Left ventricle myocardium inferior (tissue), 1 donor: ENCODE data around the gene CREB3. TPM values are rescaled to one million over a fixed set of nuclear protein-coding genes. Genes with fewer than 3 reads are reported as not detected.

Experiments
- DNase-seq: peaks from one replicate; pipeline ENCODE4 v3.0.0-alpha.2; 2020
- H3K27ac ChIP-seq: fragments of 200-600 bp; replicated peaks from 2 replicates; pipeline ENCODE4 v1.8.0; 2021
- H3K27me3 ChIP-seq: fragments of 200-600 bp; 2 replicates; pipeline ENCODE4 v1.8.0; 2021; ENCODE audit warnings: low read depth
- H3K36me3 ChIP-seq: fragments of 200-600 bp; 2 replicates; pipeline ENCODE4 v1.8.0; 2021
- H3K4me1 ChIP-seq: fragments of 200-600 bp; 2 replicates; pipeline ENCODE4 v1.8.0; 2021
- H3K4me3 ChIP-seq: fragments of 200-600 bp; 2 replicates; pipeline ENCODE4 v1.8.0; 2021; ENCODE audit warnings: mild to moderate bottlenecking, moderate library complexity
- H3K9me3 ChIP-seq: fragments of 200-600 bp; replicated peaks from 2 replicates; pipeline ENCODE4 v1.8.0; 2021
- intact Hi-C: fragments of 100-400 bp; cut with micrococcal nuclease; formaldehyde crosslinking; loops from one replicate; pipeline ENCODE4 v1.11.0; 2022
- total RNA-seq: library from RNA; stranded (reverse); fragmentation: NEBNext Ultra II Directional; extraction: Animal tissue kit (Norgen Biotek cat#: 25700); gene quantifications from one replicate; pipeline ENCODE4 v1.2.1, GENCODE V29; 2021
- TF ChIP-seq, protein P1 (sequence below): fragments of 200-600 bp; IDR thresholded peaks from 2 replicates; pipeline ENCODE4 v1.8.0; 2021; ENCODE audit warnings: antibody characterized with exemption, mild to moderate bottlenecking, borderline replicate concordance
- donor health status: DM: no; HTN: yes; CAD: no; lungs with severe emphysema.

CREB3 gene
- total RNA-seq, 1 donor from 2014 or later = 20.6 TPM

DNA sequence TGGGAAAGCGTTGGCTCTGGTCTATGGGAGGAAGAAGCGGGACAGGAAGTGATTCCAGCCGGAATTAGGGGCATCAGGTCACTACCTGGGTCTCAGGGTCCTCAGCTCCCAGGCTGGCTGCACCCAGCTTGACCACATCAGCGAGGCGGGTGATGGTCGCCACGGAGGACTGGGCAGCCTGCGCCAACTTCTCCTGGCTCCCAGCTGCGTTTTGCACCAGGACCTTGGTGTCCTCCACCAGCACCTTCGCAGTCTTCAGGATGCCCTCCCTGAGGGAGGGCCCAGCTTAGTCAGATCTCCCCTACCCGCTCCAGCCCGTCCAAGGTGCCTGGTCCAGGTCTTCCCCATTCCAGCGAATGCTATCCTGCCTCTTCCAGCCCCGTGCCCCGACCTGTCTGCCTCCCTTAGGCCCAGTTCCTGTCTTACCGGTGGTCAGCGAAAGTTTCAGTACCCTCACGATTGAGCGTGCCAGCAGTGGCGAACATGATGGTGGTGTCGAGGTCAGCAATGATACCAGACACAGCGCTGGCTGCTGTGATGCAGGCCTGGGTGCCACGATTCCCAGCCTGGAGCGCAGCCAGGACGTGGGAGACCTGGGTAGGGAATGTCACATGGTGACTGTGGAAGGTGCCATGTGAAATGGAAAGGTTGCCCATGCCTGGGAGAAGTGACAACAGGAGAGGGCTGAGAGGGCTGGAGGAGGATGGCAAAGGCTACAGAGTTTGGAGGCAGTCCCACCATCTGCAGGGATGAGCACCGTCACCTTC lies 28.4 kb upstream of the CREB3 start:
- Histone ChIP-seq H3K27me3 (no peaks in the 10 kb centered on the region), H3K27ac (peak overlapping the region; percentile 67), H3K9me3 (no peaks in the 10 kb centered on the region), H3K4me3 (no peak overlapping the region), H3K4me1 (peaks cover 39% of the 10 kb centered on the region), H3K36me3 (peaks cover 100% of the 10 kb centered on the region)
- intact Hi-C loops = no loop called here
- TF ChIP-seq, protein P1, sequence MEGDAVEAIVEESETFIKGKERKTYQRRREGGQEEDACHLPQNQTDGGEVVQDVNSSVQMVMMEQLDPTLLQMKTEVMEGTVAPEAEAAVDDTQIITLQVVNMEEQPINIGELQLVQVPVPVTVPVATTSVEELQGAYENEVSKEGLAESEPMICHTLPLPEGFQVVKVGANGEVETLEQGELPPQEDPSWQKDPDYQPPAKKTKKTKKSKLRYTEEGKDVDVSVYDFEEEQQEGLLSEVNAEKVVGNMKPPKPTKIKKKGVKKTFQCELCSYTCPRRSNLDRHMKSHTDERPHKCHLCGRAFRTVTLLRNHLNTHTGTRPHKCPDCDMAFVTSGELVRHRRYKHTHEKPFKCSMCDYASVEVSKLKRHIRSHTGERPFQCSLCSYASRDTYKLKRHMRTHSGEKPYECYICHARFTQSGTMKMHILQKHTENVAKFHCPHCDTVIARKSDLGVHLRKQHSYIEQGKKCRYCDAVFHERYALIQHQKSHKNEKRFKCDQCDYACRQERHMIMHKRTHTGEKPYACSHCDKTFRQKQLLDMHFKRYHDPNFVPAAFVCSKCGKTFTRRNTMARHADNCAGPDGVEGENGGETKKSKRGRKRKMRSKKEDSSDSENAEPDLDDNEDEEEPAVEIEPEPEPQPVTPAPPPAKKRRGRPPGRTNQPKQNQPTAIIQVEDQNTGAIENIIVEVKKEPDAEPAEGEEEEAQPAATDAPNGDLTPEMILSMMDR = no peak
- peak; percentile 68 for DNase-seq

DNA sequence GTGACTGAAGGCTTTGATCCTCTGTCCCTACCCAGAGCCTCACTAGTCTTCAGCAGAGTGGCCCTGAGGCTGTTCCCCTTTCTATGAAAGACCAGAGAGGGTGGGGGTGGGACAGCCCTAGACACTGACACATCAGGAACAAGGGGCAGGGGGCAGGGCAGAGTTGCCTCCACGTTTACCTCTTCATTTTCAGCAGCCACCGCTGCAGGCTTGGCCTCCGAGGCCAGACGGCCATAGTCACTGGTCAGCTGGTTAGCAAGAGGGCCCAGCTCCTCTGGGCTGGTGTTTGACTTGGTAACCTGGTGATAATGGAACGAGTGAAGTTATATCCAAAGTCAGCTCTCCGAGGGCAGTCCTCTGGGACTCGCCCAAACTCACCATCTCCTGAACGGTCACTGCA lies 27.1 kb upstream of the CREB3 start:
- no peak for DNase-seq
- no peak overlapping the region for H3K4me3 ChIP-seq
- TF ChIP-seq, protein P1 = no peak
- no peaks in the 10 kb centered on the region for H3K9me3 ChIP-seq
- H3K27ac ChIP-seq = peak overlapping the region; percentile 67
- no peaks in the 10 kb centered on the region for H3K27me3 ChIP-seq
- intact Hi-C loops = no loop called here
- H3K36me3 ChIP-seq = peaks cover 99% of the 10 kb centered on the region
- H3K4me1 ChIP-seq = peaks cover 34% of the 10 kb centered on the region

DNA sequence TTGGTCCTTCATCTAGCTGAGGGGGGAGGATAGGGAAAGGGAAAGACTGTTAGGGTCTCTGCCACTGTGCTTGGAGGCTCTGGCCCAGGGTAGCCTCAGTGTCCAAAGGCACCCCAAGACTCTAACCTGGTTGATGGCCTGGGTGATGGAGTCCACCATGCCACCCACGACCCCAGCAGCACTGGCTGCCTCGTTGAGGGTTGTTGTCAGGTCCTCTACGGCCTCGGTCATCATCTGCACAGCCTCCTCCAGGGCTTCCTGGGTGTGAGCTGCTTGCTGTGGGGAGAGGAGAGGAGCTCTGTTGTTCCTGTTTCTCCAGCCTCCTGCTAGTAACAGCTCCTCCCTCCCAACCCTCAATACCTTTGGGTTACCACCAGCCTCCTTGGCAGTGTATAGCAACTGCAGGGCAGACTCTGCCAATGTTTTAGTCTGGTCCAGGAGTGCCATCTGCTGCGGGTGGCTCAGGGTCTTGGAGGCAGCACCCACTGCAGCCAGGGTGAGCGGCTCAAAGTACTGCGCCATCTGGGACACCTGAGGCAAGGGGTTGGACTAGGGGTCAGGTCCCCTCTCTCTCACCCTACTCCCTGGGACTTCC lies 26.5 kb upstream of the CREB3 start:
- peaks cover 99% of the 10 kb centered on the region for H3K36me3 ChIP-seq
- no peak for DNase-seq
- intact Hi-C loops = no loop called here
- H3K4me1 ChIP-seq = peaks cover 32% of the 10 kb centered on the region
- no peaks in the 10 kb centered on the region for H3K27me3 ChIP-seq
- H3K27ac ChIP-seq = peak overlapping the region; percentile 67
- H3K9me3 ChIP-seq = no peaks in the 10 kb centered on the region
- H3K4me3 ChIP-seq = no peak overlapping the region
- TF ChIP-seq, protein P1 = no peak

DNA sequence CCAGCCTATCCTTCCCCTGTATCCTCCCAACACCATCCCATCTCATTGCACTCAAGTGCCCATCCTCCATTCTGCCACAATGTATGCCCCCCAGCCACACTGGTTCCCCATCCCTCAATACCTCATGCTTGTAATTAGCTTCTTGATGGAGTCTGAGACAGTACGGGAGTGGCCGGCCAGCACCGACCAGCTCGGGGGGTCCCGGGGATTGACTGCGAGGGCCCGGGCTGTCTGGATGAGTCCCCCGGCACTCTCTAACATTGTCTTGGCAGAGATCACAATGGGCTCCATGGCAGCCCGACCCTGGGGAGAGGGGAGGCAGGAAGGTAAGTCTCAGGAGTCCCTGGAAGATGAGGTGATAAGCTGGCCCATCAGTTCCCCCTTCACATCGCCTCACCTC lies 25.5 kb upstream of the CREB3 start:
- Histone ChIP-seq H3K27me3 (no peaks in the 10 kb centered on the region), H3K4me1 (peaks cover 32% of the 10 kb centered on the region), H3K36me3 (peaks cover 99% of the 10 kb centered on the region), H3K9me3 (no peaks in the 10 kb centered on the region), H3K27ac (no peak overlapping the region), H3K4me3 (no peak overlapping the region)
- TF ChIP-seq, protein P1 = no peak
- intact Hi-C loops = no loop called here
- DNase-seq = no peak

DNA sequence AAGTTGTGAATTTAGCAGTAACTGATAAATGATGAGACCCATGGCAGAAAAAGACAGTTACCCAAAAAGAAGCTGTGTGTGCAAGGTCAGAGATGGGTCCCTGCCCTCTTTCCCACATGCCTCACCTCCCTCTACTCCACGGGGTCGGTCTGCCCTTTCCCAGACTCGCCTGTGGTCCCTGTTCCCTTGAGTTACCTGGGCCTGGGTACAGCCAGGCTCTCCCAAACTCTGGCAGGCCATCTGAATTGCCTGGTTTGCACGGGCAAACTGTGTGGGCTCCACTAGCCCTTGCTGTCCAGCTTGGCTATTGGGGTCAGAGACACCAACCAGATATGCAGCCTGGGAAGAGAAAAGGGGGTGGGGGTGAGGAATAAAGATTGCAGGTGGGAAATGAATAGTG lies 24.3 kb upstream of the CREB3 start:
- Histone ChIP-seq H3K36me3 (peaks cover 99% of the 10 kb centered on the region), H3K4me3 (no peak overlapping the region), H3K4me1 (peaks cover 31% of the 10 kb centered on the region), H3K9me3 (no peaks in the 10 kb centered on the region), H3K27ac (no peak overlapping the region), H3K27me3 (no peaks in the 10 kb centered on the region)
- intact Hi-C loops = no loop called here
- DNase-seq = no peak
- TF ChIP-seq, protein P1 = no peak
